Thyroid gland (tissue), 4 donors: ENCODE results near the gene PNPLA2. TPM values are rescaled to one million over a fixed set of nuclear protein-coding genes. Genes with fewer than 3 reads are reported as not detected.
A peak's percentile ranks its signal among the peaks of the same experiment; 100 is the strongest.

Source experiments
- DNase-seq, 2 donors: peaks; one replicate each; pipeline ENCODE4 v3.0.0-alpha.2; 2019
- H3K27ac ChIP-seq, 3 donors: fragments of 200-600 bp; sonication (generic); 1 replicate in 2 of 3; 2 replicates in 1 of 3; pipeline ENCODE4 v1.5.1; 2016 to 2019; ENCODE audit warnings: mild to moderate bottlenecking in 1 of 3, moderate library complexity in 1 of 3
- H3K27me3 ChIP-seq: fragments of 200-600 bp; sonication (generic); one replicate; pipeline ENCODE4 v1.5.1; 2019
- H3K36me3 ChIP-seq, 2 donors: fragments of 200-600 bp; sonication (generic); one replicate each; pipeline ENCODE4 v1.5.1; 2016 to 2019
- H3K4me1 ChIP-seq, 2 donors: fragments of 200-600 bp; sonication (generic); one replicate each; pipeline ENCODE4 v1.5.1; 2017 to 2019
- H3K4me3 ChIP-seq, 3 donors: fragments of 200-600 bp; sonication (generic); replicated peaks in 1 of 3; 1 replicate in 2 of 3; 2 replicates in 1 of 3; pipeline ENCODE4 v1.5.1; 2016; ENCODE audit warnings: mild to moderate bottlenecking in 1 of 3
- H3K9me3 ChIP-seq: fragments of 200-600 bp; sonication (generic); one replicate; pipeline ENCODE4 v1.5.1; 2017
- POLR2A ChIP-seq, 2 donors: fragments of 450-650 bp; IDR thresholded peaks; one replicate each; pipeline ENCODE4 v1.6.1; 2017; ENCODE audit warnings: antibody characterized with exemption in 2 of 2, mild to moderate bottlenecking in 2 of 2, moderate library complexity in 1 of 2
- WGBS, 2 donors: methylation state at CpG; one replicate each; pipeline ENCODE4 v1.1.5; 2017; 5-methylcytosine and 5-hydroxymethylcytosine counted together
- intact Hi-C: fragments of 100-400 bp; cut with DNase I; formaldehyde crosslinking; loops from one replicate; pipeline ENCODE4 v1.15.1; 2023
- total RNA-seq, 4 donors: library from RNA; depleted of rRNA; stranded (reverse); fragments of >200 nt; gene quantifications; one replicate each; pipeline ENCODE4 v1.2.3, GENCODE V29; 2016
- TF ChIP-seq, protein P1 (sequence below), 6 experiments: fragments of 200-600 bp in 3 of 6; fragments of 450-650 bp in 3 of 6; sonication (generic) in 3 of 6; IDR thresholded peaks; one replicate each; pipeline ENCODE4 v1.5.1; 2016 to 2019; ENCODE audit warnings: antibody characterized with exemption in 6 of 6, mild to moderate bottlenecking in 2 of 6, inconsistent platforms in 1 of 6, moderate library complexity in 1 of 6

Gene PNPLA2
- total RNA-seq, 4 donors from 2014 or later, result 35.8 to 95.0 (median 57.6) TPM

DNA sequence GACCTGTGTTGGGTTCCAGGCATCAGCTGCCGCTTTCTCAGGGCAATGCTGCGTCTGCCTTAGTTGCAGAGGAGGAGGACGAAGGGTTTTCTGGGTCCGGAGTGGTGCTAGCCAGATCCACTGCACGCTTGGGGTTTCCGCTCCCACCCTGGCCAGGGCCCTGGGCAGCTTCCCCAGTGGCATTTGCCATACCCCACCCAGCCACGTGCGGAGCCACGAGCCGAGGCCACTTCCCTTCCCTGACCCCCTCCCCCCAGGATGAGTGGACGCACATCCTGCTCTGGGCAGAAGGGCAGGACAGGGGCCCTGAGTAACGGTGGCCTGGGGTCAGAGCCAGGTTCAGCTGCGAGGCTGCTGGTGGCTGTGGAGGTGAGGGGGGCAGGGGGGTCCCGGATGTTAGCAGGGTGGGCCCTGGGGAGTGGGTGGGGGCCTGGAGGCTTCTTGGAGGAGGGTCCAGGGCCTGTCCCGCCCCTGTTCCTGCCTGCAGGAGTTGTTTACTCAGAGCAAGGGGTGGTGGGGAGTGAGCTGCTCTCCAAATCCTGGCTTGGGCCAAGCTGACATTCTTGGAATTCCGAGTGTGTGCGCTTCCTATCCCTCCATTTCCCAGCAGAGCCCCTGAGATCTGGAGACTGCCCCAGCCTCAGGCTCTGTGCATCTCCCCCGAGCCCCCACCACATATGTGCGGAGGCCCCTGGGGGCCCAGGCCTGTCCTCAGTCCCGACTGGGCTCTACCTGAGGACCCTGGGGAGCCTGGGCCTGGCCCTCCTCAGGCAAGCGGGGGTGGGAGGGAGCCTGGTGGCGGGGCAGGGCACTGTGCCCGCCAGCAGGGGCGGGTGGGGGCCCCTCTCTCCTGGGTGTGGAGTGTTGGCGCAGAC lies 25.3 kb downstream of the PNPLA2 start:
- intact Hi-C loops, result no loop called here

DNA sequence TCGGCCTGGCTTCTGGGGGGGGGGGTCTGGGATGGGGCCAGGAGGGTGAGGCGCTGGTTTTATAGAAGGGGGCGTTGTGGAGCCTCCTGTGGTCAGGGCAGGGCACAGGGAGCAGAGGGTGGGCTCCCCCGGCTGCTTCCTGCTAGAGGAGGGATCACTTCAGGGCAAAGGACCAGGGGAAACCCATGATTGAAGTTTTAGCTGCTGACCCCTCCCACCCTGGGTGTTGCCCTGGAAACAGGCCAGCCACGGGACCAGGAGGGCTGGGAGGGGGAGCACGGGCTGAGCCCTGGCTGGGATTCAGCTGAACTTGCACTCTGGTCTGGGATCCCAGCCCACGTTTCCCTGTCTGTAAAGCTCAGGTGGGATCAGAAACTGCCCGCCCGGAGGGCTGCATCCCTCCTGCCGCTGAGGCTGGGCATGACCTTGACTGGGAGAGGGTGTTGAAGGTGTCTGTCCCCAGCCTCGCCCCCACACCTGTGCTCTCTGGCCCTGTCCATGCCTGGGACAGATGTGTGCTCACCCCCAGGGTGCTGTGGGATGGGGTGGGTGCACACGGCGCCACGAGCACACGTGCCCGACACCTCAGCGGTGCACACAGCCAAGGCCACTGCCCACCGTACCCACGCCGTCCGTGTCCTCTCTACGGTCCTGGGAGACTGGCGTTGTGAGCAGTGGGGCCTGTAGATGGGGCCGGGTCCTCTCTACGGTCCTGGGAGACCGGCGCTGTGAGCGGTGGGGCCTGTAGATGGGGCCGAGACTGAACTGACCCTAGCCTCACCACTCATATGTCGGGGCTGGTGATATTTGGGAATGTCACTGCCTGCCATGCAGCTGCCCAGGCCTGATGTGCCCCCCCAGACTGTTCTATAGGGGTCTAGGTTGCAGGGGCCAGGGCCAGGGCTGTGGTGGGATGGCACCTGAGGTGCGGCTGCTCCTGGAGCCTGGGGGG lies 26.3 kb downstream of the PNPLA2 start:
- 14 to 23% methylated on average over 14 to 21 of the region's 31 CpGs for WGBS, 2 donors
- DNase-seq, result peak; percentile 96 to 97
- Histone ChIP-seq H3K4me3 (peak overlapping the region in 1 of 3 donors; percentile 97), H3K36me3 (peaks cover 1 to 2% of the 10 kb centered on the region in 2 donors), H3K9me3 (no peaks in the 10 kb centered on the region), H3K27me3 (no peaks in the 10 kb centered on the region), H3K4me1 (peaks cover 52 to 55% of the 10 kb centered on the region in 2 donors), H3K27ac (peak overlapping the region; percentile 91 to 99 (median 99))
- TF ChIP-seq POLR2A (IDR thresholded peaks at IDR 0.05), result peak in 1 of 2 donors; percentile 49
- TF ChIP-seq, protein P1, sequence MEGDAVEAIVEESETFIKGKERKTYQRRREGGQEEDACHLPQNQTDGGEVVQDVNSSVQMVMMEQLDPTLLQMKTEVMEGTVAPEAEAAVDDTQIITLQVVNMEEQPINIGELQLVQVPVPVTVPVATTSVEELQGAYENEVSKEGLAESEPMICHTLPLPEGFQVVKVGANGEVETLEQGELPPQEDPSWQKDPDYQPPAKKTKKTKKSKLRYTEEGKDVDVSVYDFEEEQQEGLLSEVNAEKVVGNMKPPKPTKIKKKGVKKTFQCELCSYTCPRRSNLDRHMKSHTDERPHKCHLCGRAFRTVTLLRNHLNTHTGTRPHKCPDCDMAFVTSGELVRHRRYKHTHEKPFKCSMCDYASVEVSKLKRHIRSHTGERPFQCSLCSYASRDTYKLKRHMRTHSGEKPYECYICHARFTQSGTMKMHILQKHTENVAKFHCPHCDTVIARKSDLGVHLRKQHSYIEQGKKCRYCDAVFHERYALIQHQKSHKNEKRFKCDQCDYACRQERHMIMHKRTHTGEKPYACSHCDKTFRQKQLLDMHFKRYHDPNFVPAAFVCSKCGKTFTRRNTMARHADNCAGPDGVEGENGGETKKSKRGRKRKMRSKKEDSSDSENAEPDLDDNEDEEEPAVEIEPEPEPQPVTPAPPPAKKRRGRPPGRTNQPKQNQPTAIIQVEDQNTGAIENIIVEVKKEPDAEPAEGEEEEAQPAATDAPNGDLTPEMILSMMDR (IDR thresholded peaks at IDR 0.05), result peak in 1 of 6 experiments; percentile 1
- intact Hi-C loops, result loop anchor here (5.0 kb wide), 1 partner anchor 207 kb away; no protein-coding TSS in a partner anchor

More for the DNA sequence above, 25.3 kb downstream of the PNPLA2 start:
- WGBS, 2 donors, result 3% methylated on average over 12 of the region's 25 CpGs; no CpG with 5 or more reads in 1 of the 2 donors
- Histone ChIP-seq H3K4me1 (peaks cover 47 to 49% of the 10 kb centered on the region in 2 donors), H3K27me3 (no peaks in the 10 kb centered on the region), H3K36me3 (peaks cover 10 to 12% of the 10 kb centered on the region in 2 donors), H3K9me3 (no peaks in the 10 kb centered on the region), H3K27ac (peak overlapping the region; percentile 91 to 99 (median 99)), H3K4me3 (peak overlapping the region; percentile 54 to 97 (median 96))
- TF ChIP-seq, protein P1 (IDR thresholded peaks at IDR 0.05), result peak in 2 of 6 experiments; percentile 11 to 14
- TF ChIP-seq POLR2A (IDR thresholded peaks at IDR 0.05), result peak; percentile 49 to 61
- peak; percentile 96 to 98 for DNase-seq

DNA sequence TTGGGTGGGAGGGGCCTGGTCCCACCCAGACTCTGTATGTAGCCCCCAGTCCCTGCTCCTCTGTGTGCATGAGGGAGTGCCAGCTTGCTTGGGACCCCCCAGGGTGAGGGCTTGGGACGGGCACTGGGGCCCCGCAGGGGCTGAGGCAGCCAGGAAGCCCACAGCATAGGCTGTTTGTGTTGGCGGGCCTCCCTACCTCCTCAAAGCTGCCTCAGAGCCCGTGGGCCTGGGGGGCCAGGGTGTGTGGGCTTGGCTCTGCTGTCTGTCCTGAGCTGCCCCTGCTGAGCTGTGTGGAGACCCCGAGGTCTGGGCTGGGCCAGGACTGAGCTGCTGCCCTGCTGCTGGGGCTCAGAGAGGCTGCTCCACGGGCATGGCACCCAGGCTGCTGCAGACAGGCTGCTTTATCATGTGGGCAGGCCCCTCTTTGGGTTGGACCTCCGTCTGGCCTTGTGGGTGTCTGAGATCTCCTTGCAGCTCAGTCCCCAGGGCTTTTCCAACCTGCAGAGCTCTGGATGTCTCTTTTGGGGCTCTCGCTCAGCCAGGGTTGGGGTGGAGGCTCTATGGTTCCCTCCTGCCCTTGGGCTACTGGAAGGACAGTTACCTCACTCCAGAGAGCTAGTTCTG lies 27.3 kb downstream of the PNPLA2 start:
- Histone ChIP-seq H3K27ac (peak overlapping the region; percentile 91 to 99 (median 99)), H3K4me3 (no peak overlapping the region), H3K36me3 (no peaks in the 10 kb centered on the region), H3K27me3 (no peaks in the 10 kb centered on the region), H3K9me3 (no peaks in the 10 kb centered on the region), H3K4me1 (peaks cover 53 to 58% of the 10 kb centered on the region in 2 donors)
- no peak for TF ChIP-seq POLR2A (IDR thresholded peaks at IDR 0.05)
- TF ChIP-seq, protein P1 (IDR thresholded peaks at IDR 0.05), result no peak
- no peak for DNase-seq
- WGBS, 2 donors, result 44 to 52% methylated on average over 6 to 7 of the region's 8 CpGs
- intact Hi-C loops, result loop anchor here (5.0 kb wide), 1 partner anchor 206 kb away; no protein-coding TSS in a partner anchor

DNA sequence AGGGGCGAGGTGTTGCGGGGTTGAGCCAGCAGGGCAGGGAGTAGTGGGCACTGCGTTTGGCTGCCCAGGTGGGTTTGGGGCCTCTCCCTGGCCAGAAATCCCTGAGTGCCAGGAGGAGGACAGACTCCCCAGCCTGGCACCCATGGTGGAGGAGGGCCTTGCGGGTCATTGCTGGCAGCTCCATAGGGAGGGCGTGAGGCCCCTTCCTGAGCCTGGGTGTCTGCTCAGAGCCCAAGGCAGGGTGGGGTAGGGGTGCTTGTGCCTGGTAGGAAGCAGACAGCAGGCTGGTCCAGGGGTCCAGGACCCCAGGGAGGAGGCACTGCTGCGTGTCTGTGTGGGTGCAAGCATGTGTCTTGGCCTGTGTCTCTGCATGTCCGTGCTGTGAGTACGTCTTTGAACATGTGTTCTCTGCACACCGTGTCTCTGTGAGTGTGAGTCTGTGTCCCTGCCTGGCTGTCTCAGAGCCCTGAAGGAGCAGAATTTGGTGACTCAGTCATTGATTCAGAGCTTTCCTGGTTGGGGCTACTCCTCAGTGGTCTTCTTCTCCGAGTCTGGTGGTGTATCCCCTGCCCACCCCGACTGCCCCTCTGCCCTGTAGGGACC lies 27.9 kb downstream of the PNPLA2 start:
- peaks cover 47 to 55% of the 10 kb centered on the region in 2 donors for H3K4me1 ChIP-seq
- TF ChIP-seq POLR2A (IDR thresholded peaks at IDR 0.05), result no peak
- TF ChIP-seq, protein P1 (IDR thresholded peaks at IDR 0.05), result no peak
- H3K27ac ChIP-seq, result peak overlapping the region in 2 of 3 donors; percentile 99
- H3K4me3 ChIP-seq, result no peak overlapping the region
- H3K27me3 ChIP-seq, result no peaks in the 10 kb centered on the region
- no peaks in the 10 kb centered on the region for H3K36me3 ChIP-seq
- no peaks in the 10 kb centered on the region for H3K9me3 ChIP-seq
- 87 to 88% methylated on average over 10 to 11 of the region's 11 CpGs for WGBS, 2 donors
- DNase-seq, result no peak
- intact Hi-C loops, result loop anchor here (5.0 kb wide), 1 partner anchor 206 kb away; no protein-coding TSS in a partner anchor
